K562 (cell line): Measurements from ENCODE around the gene SKAP1. TPM values are rescaled to one million over a fixed set of nuclear protein-coding genes. Genes with fewer than 3 reads are reported as not detected.

Source experiments
- ELF1 ChIP-seq: fragments of 200-800 bp; sonication (Bioruptor generic); IDR thresholded peaks from 2 replicates; pipeline ENCODE4 v1.6.1; 2016; ENCODE audit warnings: missing genetic modification characterization, missing compliant biosample characterization
- NCOA4 ChIP-seq: fragments of 450-650 bp; IDR thresholded peaks from 2 replicates; pipeline ENCODE4 v1.6.1; 2018; ENCODE audit warnings: mild to moderate bottlenecking; ENCODE audit not compliant: partially characterized antibody
- NUFIP1 ChIP-seq: fragments of 450-650 bp; IDR thresholded peaks from 2 replicates; pipeline ENCODE4 v1.6.1; 2018; ENCODE audit not compliant: partially characterized antibody
- PYGO2 ChIP-seq: fragments of 450-650 bp; IDR thresholded peaks from 2 replicates; pipeline ENCODE4 v1.6.1; 2016; ENCODE audit warnings: mild to moderate bottlenecking, missing genetic modification characterization, moderate library complexity, missing compliant biosample characterization
- RHOXF2B ChIP-seq: fragments of 250-450 bp; sonication (Bioruptor Pico); conservative IDR thresholded peaks from 2 replicates; pipeline ENCODE4 v1.5.1; 2021
- SMARCE1 ChIP-seq: fragments of 450-650 bp; IDR thresholded peaks from 2 replicates; pipeline ENCODE4 v1.7.1; 2016; ENCODE audit warnings: mild to moderate bottlenecking
- SP1 ChIP-seq: sonication (generic); formaldehyde crosslinking; IDR thresholded peaks from 2 replicates; pipeline ENCODE4 v1.8.1; 2022; ENCODE audit warnings: mild to moderate bottlenecking, missing genetic modification reagents
- TEAD1 ChIP-seq, 2 experiments: fragments of 450-650 bp in 1 of 2; sonication (generic) in 1 of 2; formaldehyde crosslinking; IDR thresholded peaks; 2 replicates each; pipeline versions ENCODE4 v1.4.0 to v1.8.0; 2020 to 2022; ENCODE audit warnings: mild to moderate bottlenecking in 2 of 2, missing genetic modification reagents in 1 of 2
- ZFPM2 ChIP-seq: fragments of 250-450 bp; sonication (Bioruptor Pico); IDR thresholded peaks from 2 replicates; pipeline ENCODE4 v1.5.1; 2022; ENCODE audit warnings: mild to moderate bottlenecking
- ZNF140 ChIP-seq: fragments of 250-450 bp; sonication (Bioruptor Pico); IDR thresholded peaks from 2 replicates; pipeline ENCODE4 v1.8.0; 2021; ENCODE audit warnings: moderate library complexity, mild to moderate bottlenecking, inconsistent platforms
- ZNF384 ChIP-seq: IDR thresholded peaks from 2 replicates; pipeline ENCODE4 v1.6.1; 2012; ENCODE audit warnings: low read depth, low read length, improper control_type of control experiment
- polyA plus RNA-seq, 8 experiments: library from polyadenylated mRNA; depleted of rRNA in 4 of 8; stranded (reverse) in 5 of 8; unstranded in 3 of 8; fragments of >200 nt; fragmentation: Nextera tagmentation in 2 of 8; fragmentation: Illumina TruSeq in 1 of 8; extraction: Ambion mirVana in 2 of 8; extraction: Trizol in 1 of 8; gene quantifications; 2 replicates each; pipeline versions ENCODE4 v1.2.1 to v1.2.3, GENCODE V29; 2011 to 2014; ENCODE audit warnings: inconsistent platforms in 1 of 8, missing spikeins in 1 of 8
- total RNA-seq, 7 experiments: library from RNA; depleted of rRNA in 6 of 7; stranded (reverse); fragments of >200 nt in 6 of 7; fragmentation: Illumina TruSeq in 2 of 7; extraction: Trizol in 2 of 7; gene quantifications; 2 replicates each; pipeline versions ENCODE4 v1.2.1 to v1.2.3, GENCODE V29; 2011 to 2021; ENCODE audit warnings: low replicate concordance in 1 of 7
- TF ChIP-seq, protein P1 (sequence below): fragments of 250-450 bp; sonication (Bioruptor Pico); IDR thresholded peaks from 2 replicates; pipeline ENCODE4 v1.8.0; 2022; ENCODE audit warnings: inconsistent platforms
- TF ChIP-seq, protein P2 (sequence below), 2 experiments: IDR thresholded peaks; 2 replicates each; pipeline ENCODE4 v1.6.1; 2011; ENCODE audit warnings: borderline replicate concordance in 1 of 2, control low read depth in 1 of 2, low read depth in 1 of 2, low read length in 1 of 2, mild to moderate bottlenecking in 1 of 2, mixed read lengths in 1 of 2, moderate library complexity in 1 of 2; ENCODE audit not compliant: insufficient read depth in 1 of 2, insufficient read length in 1 of 2, poor library complexity in 1 of 2, severe bottlenecking in 1 of 2; ENCODE audit errors: extremely low read depth in 1 of 2
- TF ChIP-seq, protein P3 (sequence below), 2 experiments: fragments of 450-650 bp in 1 of 2; sonication (generic) in 1 of 2; formaldehyde crosslinking in 1 of 2; IDR thresholded peaks; 2 replicates each; pipeline versions ENCODE4 v1.7.1 to v1.9.0; 2016 to 2022; ENCODE audit warnings: inconsistent platforms in 1 of 2, mild to moderate bottlenecking in 1 of 2, missing genetic modification reagents in 1 of 2

SKAP1 gene
- total and polyA plus RNA-seq, 9 of the 15 experiments (the other 6 are each of a cell fraction or from before 2014, with no cell fraction given): 0.06 to 0.80 (median 0.10) TPM; not detected in 4

GRCh38 chr17:48295362-48296288 lies 134.4 kb downstream of the SKAP1 start (continued):
- TF ChIP-seq, protein P1, sequence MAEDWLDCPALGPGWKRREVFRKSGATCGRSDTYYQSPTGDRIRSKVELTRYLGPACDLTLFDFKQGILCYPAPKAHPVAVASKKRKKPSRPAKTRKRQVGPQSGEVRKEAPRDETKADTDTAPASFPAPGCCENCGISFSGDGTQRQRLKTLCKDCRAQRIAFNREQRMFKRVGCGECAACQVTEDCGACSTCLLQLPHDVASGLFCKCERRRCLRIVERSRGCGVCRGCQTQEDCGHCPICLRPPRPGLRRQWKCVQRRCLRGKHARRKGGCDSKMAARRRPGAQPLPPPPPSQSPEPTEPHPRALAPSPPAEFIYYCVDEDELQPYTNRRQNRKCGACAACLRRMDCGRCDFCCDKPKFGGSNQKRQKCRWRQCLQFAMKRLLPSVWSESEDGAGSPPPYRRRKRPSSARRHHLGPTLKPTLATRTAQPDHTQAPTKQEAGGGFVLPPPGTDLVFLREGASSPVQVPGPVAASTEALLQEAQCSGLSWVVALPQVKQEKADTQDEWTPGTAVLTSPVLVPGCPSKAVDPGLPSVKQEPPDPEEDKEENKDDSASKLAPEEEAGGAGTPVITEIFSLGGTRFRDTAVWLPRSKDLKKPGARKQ: peak; percentile 87
- TF ChIP-seq NUFIP1 (no peak), ZFPM2 (CRISPR knock-in tag) (no peak), TEAD1 (CRISPR knock-in tag; IDR thresholded peaks at IDR 0.05) (no peak), ELF1 (tag) (peak; percentile 46; the same call in 1 of the 2 replicates), NCOA4 (no peak), PYGO2 (tag) (no peak), RHOXF2B (CRISPR knock-in tag) (no peak), ZNF140 (CRISPR knock-in tag) (no peak), SP1 (CRISPR knock-in tag) (no peak), ZNF384 (peak; percentile 94), SMARCE1 (peak; percentile 87)
- TF ChIP-seq, protein P2, sequence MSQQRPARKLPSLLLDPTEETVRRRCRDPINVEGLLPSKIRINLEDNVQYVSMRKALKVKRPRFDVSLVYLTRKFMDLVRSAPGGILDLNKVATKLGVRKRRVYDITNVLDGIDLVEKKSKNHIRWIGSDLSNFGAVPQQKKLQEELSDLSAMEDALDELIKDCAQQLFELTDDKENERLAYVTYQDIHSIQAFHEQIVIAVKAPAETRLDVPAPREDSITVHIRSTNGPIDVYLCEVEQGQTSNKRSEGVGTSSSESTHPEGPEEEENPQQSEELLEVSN (IDR thresholded peaks at IDR 0.05; ENCODE audit: borderline replicate concordance in 1 of 2, extremely low read depth in 1 of 2, insufficient read depth in 1 of 2, insufficient read length in 1 of 2, low read depth in 1 of 2, low read length in 1 of 2, poor library complexity in 1 of 2, severe bottlenecking in 1 of 2): no peak
- TF ChIP-seq, protein P3, sequence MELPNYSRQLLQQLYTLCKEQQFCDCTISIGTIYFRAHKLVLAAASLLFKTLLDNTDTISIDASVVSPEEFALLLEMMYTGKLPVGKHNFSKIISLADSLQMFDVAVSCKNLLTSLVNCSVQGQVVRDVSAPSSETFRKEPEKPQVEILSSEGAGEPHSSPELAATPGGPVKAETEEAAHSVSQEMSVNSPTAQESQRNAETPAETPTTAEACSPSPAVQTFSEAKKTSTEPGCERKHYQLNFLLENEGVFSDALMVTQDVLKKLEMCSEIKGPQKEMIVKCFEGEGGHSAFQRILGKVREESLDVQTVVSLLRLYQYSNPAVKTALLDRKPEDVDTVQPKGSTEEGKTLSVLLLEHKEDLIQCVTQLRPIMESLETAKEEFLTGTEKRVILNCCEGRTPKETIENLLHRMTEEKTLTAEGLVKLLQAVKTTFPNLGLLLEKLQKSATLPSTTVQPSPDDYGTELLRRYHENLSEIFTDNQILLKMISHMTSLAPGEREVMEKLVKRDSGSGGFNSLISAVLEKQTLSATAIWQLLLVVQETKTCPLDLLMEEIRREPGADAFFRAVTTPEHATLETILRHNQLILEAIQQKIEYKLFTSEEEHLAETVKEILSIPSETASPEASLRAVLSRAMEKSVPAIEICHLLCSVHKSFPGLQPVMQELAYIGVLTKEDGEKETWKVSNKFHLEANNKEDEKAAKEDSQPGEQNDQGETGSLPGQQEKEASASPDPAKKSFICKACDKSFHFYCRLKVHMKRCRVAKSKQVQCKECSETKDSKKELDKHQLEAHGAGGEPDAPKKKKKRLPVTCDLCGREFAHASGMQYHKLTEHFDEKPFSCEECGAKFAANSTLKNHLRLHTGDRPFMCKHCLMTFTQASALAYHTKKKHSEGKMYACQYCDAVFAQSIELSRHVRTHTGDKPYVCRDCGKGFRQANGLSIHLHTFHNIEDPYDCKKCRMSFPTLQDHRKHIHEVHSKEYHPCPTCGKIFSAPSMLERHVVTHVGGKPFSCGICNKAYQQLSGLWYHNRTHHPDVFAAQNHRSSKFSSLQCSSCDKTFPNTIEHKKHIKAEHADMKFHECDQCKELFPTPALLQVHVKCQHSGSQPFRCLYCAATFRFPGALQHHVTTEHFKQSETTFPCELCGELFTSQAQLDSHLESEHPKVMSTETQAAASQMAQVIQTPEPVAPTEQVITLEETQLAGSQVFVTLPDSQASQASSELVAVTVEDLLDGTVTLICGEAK (IDR thresholded peaks at IDR 0.05): peak; percentile 53
- TF ChIP-seq, protein P3 (CRISPR knock-in tag; IDR thresholded peaks at IDR 0.05): no peak
